GM23338 (cell line): ENCODE data around the gene PHGDH.

Source experiments
- CREB1 ChIP-seq: fragments of 250-450 bp; sonication (Bioruptor Pico); IDR thresholded peaks from 2 replicates; pipeline ENCODE4 v1.5.0; 2020; ENCODE audit warnings: low read depth, mild to moderate bottlenecking, moderate library complexity
- ETS1 ChIP-seq: IDR thresholded peaks from 2 replicates; pipeline ENCODE4 v1.6.1; 2016; ENCODE audit warnings: antibody characterized with exemption
- EZH2 ChIP-seq: fragments of 200-600 bp; sonication (generic); IDR thresholded peaks from one replicate; pipeline ENCODE4 v1.8.0; 2017; ENCODE audit warnings: antibody characterized with exemption, mild to moderate bottlenecking, low read depth; ENCODE audit not compliant: unreplicated experiment
- EZH2phosphoT487 ChIP-seq: fragments of 200-600 bp; sonication (generic); IDR thresholded peaks from one replicate; pipeline ENCODE4 v1.8.1; 2018; ENCODE audit warnings: antibody characterized with exemption; ENCODE audit not compliant: unreplicated experiment
- JUNB ChIP-seq: IDR thresholded peaks from one replicate; pipeline ENCODE4 v1.6.1; 2016; ENCODE audit warnings: antibody characterized with exemption; ENCODE audit not compliant: unreplicated experiment
- POLR2AphosphoS5 ChIP-seq: IDR thresholded peaks from 2 replicates; pipeline ENCODE4 v1.6.1; 2016; ENCODE audit warnings: antibody characterized with exemption, low read depth
- STAT1 ChIP-seq: IDR thresholded peaks from one replicate; pipeline ENCODE4 v1.6.1; 2016; ENCODE audit warnings: antibody characterized with exemption; ENCODE audit not compliant: unreplicated experiment
- ZNF331 ChIP-seq: fragments of 250-450 bp; sonication (Bioruptor Pico); IDR thresholded peaks from 2 replicates; pipeline ENCODE4 v1.5.0; 2020; ENCODE audit warnings: low read depth, mild to moderate bottlenecking, moderate library complexity
- TF ChIP-seq, protein P1 (sequence below), 2 experiments: fragments of 200-600 bp in 1 of 2; sonication (generic) in 1 of 2; conservative IDR thresholded peaks; 2 replicates each; pipeline versions ENCODE4 v1.5.1 to v1.6.1; 2016 to 2017; ENCODE audit warnings: antibody characterized with exemption in 2 of 2, low read depth in 2 of 2, mild to moderate bottlenecking in 2 of 2, moderate library complexity in 1 of 2
- TF ChIP-seq, protein P2 (sequence below): IDR thresholded peaks from one replicate; pipeline ENCODE4 v1.6.1; 2018; ENCODE audit warnings: antibody characterized with exemption; ENCODE audit not compliant: unreplicated experiment
- TF ChIP-seq, protein P3 (sequence below): fragments of 250-450 bp; sonication (Bioruptor Pico); IDR thresholded peaks from 2 replicates; pipeline ENCODE4 v1.5.0; 2020; ENCODE audit warnings: mild to moderate bottlenecking, moderate library complexity

DNA sequence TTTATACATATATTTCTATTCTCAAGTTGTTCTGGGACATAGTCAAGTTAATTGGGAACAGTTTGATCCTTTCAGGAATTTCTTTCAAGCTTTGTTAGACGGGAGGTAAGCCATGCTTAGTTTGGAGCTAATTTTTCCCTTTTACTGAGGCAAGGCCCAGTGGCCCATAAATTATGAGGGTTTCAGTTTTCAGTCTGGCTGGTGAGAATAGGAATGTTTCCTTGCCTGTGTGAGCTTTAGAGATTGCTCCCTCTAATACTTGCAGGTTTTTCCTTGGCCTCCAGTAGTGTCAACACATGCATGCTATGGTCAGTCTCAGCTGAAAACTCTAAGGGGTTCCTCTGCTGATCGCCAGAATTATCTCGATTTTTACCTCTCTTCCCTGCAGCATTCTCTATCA lies 14.1 kb upstream of the PHGDH start:
- TF ChIP-seq, protein P1, sequence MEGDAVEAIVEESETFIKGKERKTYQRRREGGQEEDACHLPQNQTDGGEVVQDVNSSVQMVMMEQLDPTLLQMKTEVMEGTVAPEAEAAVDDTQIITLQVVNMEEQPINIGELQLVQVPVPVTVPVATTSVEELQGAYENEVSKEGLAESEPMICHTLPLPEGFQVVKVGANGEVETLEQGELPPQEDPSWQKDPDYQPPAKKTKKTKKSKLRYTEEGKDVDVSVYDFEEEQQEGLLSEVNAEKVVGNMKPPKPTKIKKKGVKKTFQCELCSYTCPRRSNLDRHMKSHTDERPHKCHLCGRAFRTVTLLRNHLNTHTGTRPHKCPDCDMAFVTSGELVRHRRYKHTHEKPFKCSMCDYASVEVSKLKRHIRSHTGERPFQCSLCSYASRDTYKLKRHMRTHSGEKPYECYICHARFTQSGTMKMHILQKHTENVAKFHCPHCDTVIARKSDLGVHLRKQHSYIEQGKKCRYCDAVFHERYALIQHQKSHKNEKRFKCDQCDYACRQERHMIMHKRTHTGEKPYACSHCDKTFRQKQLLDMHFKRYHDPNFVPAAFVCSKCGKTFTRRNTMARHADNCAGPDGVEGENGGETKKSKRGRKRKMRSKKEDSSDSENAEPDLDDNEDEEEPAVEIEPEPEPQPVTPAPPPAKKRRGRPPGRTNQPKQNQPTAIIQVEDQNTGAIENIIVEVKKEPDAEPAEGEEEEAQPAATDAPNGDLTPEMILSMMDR (conservative IDR thresholded peaks at IDR 0.05; ENCODE audit: low read depth in 2 of 2): no peak
- TF ChIP-seq EZH2 (no peak), POLR2AphosphoS5 (no peak), EZH2phosphoT487 (no peak), ETS1 (no peak), STAT1 (no peak), CREB1 (CRISPR knock-in tag) (no peak), JUNB (no peak), ZNF331 (CRISPR knock-in tag) (no peak)
- TF ChIP-seq, protein P2, sequence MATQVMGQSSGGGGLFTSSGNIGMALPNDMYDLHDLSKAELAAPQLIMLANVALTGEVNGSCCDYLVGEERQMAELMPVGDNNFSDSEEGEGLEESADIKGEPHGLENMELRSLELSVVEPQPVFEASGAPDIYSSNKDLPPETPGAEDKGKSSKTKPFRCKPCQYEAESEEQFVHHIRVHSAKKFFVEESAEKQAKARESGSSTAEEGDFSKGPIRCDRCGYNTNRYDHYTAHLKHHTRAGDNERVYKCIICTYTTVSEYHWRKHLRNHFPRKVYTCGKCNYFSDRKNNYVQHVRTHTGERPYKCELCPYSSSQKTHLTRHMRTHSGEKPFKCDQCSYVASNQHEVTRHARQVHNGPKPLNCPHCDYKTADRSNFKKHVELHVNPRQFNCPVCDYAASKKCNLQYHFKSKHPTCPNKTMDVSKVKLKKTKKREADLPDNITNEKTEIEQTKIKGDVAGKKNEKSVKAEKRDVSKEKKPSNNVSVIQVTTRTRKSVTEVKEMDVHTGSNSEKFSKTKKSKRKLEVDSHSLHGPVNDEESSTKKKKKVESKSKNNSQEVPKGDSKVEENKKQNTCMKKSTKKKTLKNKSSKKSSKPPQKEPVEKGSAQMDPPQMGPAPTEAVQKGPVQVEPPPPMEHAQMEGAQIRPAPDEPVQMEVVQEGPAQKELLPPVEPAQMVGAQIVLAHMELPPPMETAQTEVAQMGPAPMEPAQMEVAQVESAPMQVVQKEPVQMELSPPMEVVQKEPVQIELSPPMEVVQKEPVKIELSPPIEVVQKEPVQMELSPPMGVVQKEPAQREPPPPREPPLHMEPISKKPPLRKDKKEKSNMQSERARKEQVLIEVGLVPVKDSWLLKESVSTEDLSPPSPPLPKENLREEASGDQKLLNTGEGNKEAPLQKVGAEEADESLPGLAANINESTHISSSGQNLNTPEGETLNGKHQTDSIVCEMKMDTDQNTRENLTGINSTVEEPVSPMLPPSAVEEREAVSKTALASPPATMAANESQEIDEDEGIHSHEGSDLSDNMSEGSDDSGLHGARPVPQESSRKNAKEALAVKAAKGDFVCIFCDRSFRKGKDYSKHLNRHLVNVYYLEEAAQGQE: no peak
- TF ChIP-seq, protein P3, sequence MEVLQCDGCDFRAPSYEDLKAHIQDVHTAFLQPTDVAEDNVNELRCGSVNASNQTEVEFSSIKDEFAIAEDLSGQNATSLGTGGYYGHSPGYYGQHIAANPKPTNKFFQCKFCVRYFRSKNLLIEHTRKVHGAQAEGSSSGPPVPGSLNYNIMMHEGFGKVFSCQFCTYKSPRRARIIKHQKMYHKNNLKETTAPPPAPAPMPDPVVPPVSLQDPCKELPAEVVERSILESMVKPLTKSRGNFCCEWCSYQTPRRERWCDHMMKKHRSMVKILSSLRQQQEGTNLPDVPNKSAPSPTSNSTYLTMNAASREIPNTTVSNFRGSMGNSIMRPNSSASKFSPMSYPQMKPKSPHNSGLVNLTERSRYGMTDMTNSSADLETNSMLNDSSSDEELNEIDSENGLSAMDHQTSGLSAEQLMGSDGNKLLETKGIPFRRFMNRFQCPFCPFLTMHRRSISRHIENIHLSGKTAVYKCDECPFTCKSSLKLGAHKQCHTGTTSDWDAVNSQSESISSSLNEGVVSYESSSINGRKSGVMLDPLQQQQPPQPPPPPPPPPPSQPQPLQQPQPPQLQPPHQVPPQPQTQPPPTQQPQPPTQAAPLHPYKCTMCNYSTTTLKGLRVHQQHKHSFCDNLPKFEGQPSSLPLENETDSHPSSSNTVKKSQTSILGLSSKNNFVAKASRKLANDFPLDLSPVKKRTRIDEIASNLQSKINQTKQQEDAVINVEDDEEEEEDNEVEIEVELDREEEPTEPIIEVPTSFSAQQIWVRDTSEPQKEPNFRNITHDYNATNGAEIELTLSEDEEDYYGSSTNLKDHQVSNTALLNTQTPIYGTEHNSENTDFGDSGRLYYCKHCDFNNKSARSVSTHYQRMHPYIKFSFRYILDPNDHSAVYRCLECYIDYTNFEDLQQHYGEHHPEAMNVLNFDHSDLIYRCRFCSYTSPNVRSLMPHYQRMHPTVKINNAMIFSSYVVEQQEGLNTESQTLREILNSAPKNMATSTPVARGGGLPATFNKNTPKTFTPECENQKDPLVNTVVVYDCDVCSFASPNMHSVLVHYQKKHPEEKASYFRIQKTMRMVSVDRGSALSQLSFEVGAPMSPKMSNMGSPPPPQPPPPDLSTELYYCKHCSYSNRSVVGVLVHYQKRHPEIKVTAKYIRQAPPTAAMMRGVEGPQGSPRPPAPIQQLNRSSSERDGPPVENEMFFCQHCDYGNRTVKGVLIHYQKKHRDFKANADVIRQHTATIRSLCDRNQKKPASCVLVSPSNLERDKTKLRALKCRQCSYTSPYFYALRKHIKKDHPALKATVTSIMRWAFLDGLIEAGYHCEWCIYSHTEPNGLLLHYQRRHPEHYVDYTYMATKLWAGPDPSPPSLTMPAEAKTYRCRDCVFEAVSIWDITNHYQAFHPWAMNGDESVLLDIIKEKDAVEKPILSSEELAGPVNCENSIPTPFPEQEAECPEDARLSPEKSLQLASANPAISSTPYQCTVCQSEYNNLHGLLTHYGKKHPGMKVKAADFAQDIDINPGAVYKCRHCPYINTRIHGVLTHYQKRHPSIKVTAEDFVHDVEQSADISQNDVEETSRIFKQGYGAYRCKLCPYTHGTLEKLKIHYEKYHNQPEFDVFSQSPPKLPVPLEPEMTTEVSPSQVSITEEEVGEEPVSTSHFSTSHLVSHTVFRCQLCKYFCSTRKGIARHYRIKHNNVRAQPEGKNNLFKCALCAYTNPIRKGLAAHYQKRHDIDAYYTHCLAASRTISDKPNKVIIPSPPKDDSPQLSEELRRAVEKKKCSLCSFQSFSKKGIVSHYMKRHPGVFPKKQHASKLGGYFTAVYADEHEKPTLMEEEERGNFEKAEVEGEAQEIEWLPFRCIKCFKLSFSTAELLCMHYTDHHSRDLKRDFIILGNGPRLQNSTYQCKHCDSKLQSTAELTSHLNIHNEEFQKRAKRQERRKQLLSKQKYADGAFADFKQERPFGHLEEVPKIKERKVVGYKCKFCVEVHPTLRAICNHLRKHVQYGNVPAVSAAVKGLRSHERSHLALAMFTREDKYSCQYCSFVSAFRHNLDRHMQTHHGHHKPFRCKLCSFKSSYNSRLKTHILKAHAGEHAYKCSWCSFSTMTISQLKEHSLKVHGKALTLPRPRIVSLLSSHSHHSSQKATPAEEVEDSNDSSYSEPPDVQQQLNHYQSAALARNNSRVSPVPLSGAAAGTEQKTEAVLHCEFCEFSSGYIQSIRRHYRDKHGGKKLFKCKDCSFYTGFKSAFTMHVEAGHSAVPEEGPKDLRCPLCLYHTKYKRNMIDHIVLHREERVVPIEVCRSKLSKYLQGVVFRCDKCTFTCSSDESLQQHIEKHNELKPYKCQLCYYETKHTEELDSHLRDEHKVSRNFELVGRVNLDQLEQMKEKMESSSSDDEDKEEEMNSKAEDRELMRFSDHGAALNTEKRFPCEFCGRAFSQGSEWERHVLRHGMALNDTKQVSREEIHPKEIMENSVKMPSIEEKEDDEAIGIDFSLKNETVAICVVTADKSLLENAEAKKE: no peak
